GM10266 (cell line): Measurements from ENCODE around the gene ADCYAP1R1.
"Not testable (repeated sequence)": the region's sequence is repeated elsewhere in the genome, so short reads cannot be mapped to it uniquely, and the experiment has no call there.

Source experiments
- DNase-seq: peaks from one replicate; pipeline ENCODE4 v3.0.0; 2012; ENCODE audit errors: extremely low spot score
- CTCF ChIP-seq: IDR thresholded peaks from 2 replicates; pipeline ENCODE4 v1.5.1; 2012; ENCODE audit warnings: mild to moderate bottlenecking, low read depth; ENCODE audit not compliant: control insufficient read depth, insufficient read depth; ENCODE audit errors: missing control alignments

Gene ADCYAP1R1

GRCh38 chr7:31145339-31145738 lies 93.2 kb downstream of the ADCYAP1R1 start:
- no peak for DNase-seq

GRCh38 chr7:31146030-31146429 lies 93.9 kb downstream of the ADCYAP1R1 start:
- TF ChIP-seq CTCF = no peak
- DNase-seq = no peak

More at GRCh38 chr7:31145339-31145738, 93.2 kb downstream of the ADCYAP1R1 start:
- no peak for TF ChIP-seq CTCF

GRCh38 chr7:31146538-31146937 lies 94.4 kb downstream of the ADCYAP1R1 start:
- DNase-seq = no peak
- no peak for TF ChIP-seq CTCF

GRCh38 chr7:31151849-31152248 lies 99.7 kb downstream of the ADCYAP1R1 start:
- no peak for TF ChIP-seq CTCF

GRCh38 chr7:31153318-31153717 lies 101.2 kb downstream of the ADCYAP1R1 start:
- not testable (repeated sequence) for DNase-seq

More at GRCh38 chr7:31151849-31152248, 99.7 kb downstream of the ADCYAP1R1 start:
- no peak for DNase-seq

GRCh38 chr7:31160941-31161340 lies 108.8 kb downstream of the ADCYAP1R1 start:
- no peak for TF ChIP-seq CTCF
- DNase-seq = no peak
